PC-9 (cell line): Measurements from ENCODE around the gene TBRG4. TPM values are rescaled to one million over a fixed set of nuclear protein-coding genes. Genes with fewer than 3 reads are reported as not detected.

Experiments
- BruUV-seq: library from RNA; stranded (reverse); fragments of 400-500 nt; replicated peaks from 2 replicates; lab custom pipeline; 2021; lab: Mats Ljungman, UMichigan
- CTCF ChIA-PET: fragments of 300-600 bp; sonication (Branson Sonifier 250); formaldehyde crosslinking; loops from one replicate; lab custom pipeline; 2022; ENCODE audit warnings: antibody characterized with exemption; lab: Charles Lee
- POLR2A ChIA-PET: fragments of 300-600 bp; sonication (Branson Sonifier 250); formaldehyde crosslinking; loops from one replicate; lab custom pipeline; 2022; ENCODE audit warnings: antibody characterized with exemption; ENCODE audit not compliant: unreplicated experiment; lab: Charles Lee
- DNase-seq, 2 experiments: peaks; one replicate each; pipeline versions ENCODE4 v3.0.0 to v3.0.0-alpha.2; 2015 to 2022; ENCODE audit warnings: mixed read lengths in 1 of 2
- H2AFZ ChIP-seq: fragments of 200-600 bp; sonication (generic); 2 replicates; pipeline ENCODE4 v1.8.1; 2017; ENCODE audit warnings: antibody characterized with exemption
- H3F3A ChIP-seq: fragments of 200-600 bp; sonication (generic); 2 replicates; pipeline ENCODE4 v1.8.1; 2017; ENCODE audit warnings: antibody characterized with exemption, mild to moderate bottlenecking, low read depth; ENCODE audit not compliant: insufficient read depth
- H3K27ac ChIP-seq: fragments of 200-600 bp; sonication (generic); 2 replicates; pipeline ENCODE4 v1.6.1; 2016; ENCODE audit warnings: mixed run types
- H3K27me3 ChIP-seq: fragments of 200-600 bp; sonication (generic); 2 replicates; pipeline ENCODE4 v1.6.1; 2016; ENCODE audit warnings: low read depth, mixed run types; ENCODE audit not compliant: insufficient read depth
- H3K36me3 ChIP-seq: fragments of 200-600 bp; sonication (generic); 2 replicates; pipeline ENCODE4 v1.6.1; 2016; ENCODE audit warnings: low read depth, mixed run types
- H3K4me1 ChIP-seq: fragments of 200-600 bp; sonication (generic); replicated peaks from 2 replicates; pipeline ENCODE4 v1.6.1; 2016; ENCODE audit warnings: mixed run types; ENCODE audit not compliant: insufficient read depth
- H3K4me2 ChIP-seq: fragments of 200-600 bp; sonication (generic); 2 replicates; pipeline ENCODE4 v1.6.1; 2017; ENCODE audit warnings: mixed run types
- H3K4me3 ChIP-seq: fragments of 200-600 bp; sonication (generic); 2 replicates; pipeline ENCODE4 v1.6.1; 2016; ENCODE audit warnings: mixed run types
- H3K79me2 ChIP-seq: fragments of 200-600 bp; sonication (generic); 2 replicates; pipeline ENCODE4 v1.6.1; 2017; ENCODE audit warnings: low read depth, mixed run types
- H3K9me2 ChIP-seq: fragments of 200-600 bp; sonication (generic); 2 replicates; pipeline ENCODE4 v1.8.1; 2017; ENCODE audit warnings: mild to moderate bottlenecking; ENCODE audit not compliant: insufficient read depth
- H3K9me3 ChIP-seq: fragments of 200-600 bp; sonication (generic); 2 replicates; pipeline ENCODE4 v1.8.1; 2016; ENCODE audit warnings: low read depth; ENCODE audit not compliant: insufficient read depth
- H4K20me1 ChIP-seq: fragments of 200-600 bp; sonication (generic); 2 replicates; pipeline ENCODE4 v1.8.1; 2017; ENCODE audit not compliant: insufficient read depth
- EZH2 ChIP-seq: fragments of 200-600 bp; sonication (generic); IDR thresholded peaks from 2 replicates; pipeline ENCODE4 v1.8.0; 2017; ENCODE audit warnings: antibody characterized with exemption, low read depth
- intact Hi-C: fragments of 100-400 bp; cut with micrococcal nuclease; formaldehyde crosslinking; loops from one replicate; pipeline ENCODE4 v1.10.0; 2022; ENCODE audit not compliant: unreplicated experiment
- total RNA-seq: library from RNA; stranded (reverse); gene quantifications from 2 replicates; pipeline ENCODE4 v1.2.3, GENCODE V29; 2021
- TF ChIP-seq, protein P1 (sequence below): fragments of 200-600 bp; sonication (generic); conservative IDR thresholded peaks from 2 replicates; pipeline ENCODE4 v1.6.1; 2017; ENCODE audit warnings: mixed run types, antibody characterized with exemption, mild to moderate bottlenecking, moderate library complexity

TBRG4 gene
- total RNA-seq, 1 experiment from 2014 or later, result 120 TPM

GRCh38 chr7:45092931-45093235, 18.6 kb downstream of the TBRG4 start:
- no TSS peak for BruUV-seq
- Histone ChIP-seq H3K4me1 (peaks cover 21% of the 10 kb centered on the region), H3K27ac (peak overlapping the region; percentile 32), H4K20me1 (no peaks in the 10 kb centered on the region), H3K9me3 (no peaks in the 10 kb centered on the region), H2AFZ (no peak overlapping the region), H3K36me3 (no peaks in the 10 kb centered on the region), H3K9me2 (no peaks in the 10 kb centered on the region), H3K27me3 (no peaks in the 10 kb centered on the region), H3F3A (peaks cover 33% of the 10 kb centered on the region), H3K79me2 (no peaks in the 10 kb centered on the region), H3K4me3 (no peak overlapping the region), H3K4me2 (peak overlapping the region; percentile 21)
- intact Hi-C loops, result loop anchor here (5.0 kb wide), 1 partner anchor 46 kb away; no protein-coding TSS in a partner anchor
- POLR2A ChIA-PET, result interaction anchor here (0.5 to 1.0 kb wide), 3 partner anchors 19 to 209 kb away, joined by 3 to 6 read pairs (median 3); partner anchors contain the start of gene TBRG4
- TF ChIP-seq EZH2, result no peak
- TF ChIP-seq, protein P1, sequence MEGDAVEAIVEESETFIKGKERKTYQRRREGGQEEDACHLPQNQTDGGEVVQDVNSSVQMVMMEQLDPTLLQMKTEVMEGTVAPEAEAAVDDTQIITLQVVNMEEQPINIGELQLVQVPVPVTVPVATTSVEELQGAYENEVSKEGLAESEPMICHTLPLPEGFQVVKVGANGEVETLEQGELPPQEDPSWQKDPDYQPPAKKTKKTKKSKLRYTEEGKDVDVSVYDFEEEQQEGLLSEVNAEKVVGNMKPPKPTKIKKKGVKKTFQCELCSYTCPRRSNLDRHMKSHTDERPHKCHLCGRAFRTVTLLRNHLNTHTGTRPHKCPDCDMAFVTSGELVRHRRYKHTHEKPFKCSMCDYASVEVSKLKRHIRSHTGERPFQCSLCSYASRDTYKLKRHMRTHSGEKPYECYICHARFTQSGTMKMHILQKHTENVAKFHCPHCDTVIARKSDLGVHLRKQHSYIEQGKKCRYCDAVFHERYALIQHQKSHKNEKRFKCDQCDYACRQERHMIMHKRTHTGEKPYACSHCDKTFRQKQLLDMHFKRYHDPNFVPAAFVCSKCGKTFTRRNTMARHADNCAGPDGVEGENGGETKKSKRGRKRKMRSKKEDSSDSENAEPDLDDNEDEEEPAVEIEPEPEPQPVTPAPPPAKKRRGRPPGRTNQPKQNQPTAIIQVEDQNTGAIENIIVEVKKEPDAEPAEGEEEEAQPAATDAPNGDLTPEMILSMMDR, result no peak
- CTCF ChIA-PET, result interaction anchor here (0.6 to 0.7 kb wide), 2 partner anchors 119 to 263 kb away, joined by 4 to 5 read pairs; no protein-coding TSS in a partner anchor
- no peak for DNase-seq

DNA sequence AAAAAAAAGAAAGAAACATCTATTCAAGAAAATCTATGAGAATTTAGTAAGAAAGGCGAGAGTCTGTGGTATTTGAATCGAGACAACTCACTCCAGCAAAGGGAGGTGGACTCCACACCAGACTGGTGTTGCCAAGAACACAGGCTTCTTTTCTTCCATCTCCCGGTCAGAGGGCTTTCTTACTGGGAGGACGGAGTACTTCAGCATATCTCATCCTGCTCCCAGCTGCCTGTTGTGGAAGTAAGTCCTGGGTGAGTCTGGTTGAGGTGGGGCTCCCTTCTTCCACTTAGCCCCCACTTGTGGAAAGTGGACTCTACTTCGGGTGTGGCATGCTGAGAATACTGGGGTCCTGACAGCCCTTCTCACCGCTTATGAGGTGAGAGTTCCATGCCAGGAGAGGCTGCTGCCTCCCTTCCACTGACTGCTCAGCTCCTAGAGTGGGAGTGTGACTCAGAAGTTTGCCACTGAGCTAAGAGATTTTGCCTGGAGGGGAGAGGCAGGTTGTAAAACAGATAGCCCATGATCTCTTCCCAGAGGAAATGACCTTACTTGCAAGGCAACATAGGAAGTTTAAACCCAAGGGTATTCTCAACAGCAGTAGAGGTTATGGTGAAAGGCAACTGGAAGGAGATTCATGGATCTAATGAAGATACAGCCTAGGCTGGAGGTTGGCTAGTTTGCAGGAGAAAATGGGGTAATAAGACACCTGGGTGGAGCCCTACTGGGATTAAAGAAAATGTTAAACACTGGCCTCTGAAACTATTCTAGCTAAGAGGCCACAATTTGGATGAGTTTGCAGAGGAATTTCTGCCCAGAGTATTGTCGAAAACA, 19.2 kb downstream of the TBRG4 start:
- ChIA-PET CTCF (interaction anchor here (0.6 to 0.7 kb wide), 2 partner anchors 119 to 263 kb away, joined by 4 to 5 read pairs; no protein-coding TSS in a partner anchor), POLR2A (interaction anchor here (0.5 to 1.0 kb wide), 3 partner anchors 19 to 208 kb away, joined by 3 to 6 read pairs (median 3); partner anchors contain the start of gene TBRG4)
- Histone ChIP-seq H3K9me3 (no peaks in the 10 kb centered on the region), H3K4me1 (peaks cover 21% of the 10 kb centered on the region), H3K27me3 (no peaks in the 10 kb centered on the region), H3K27ac (peak overlapping the region; percentile 32), H3K36me3 (no peaks in the 10 kb centered on the region), H3K79me2 (no peaks in the 10 kb centered on the region), H3F3A (peaks cover 28% of the 10 kb centered on the region), H3K4me2 (peak overlapping the region; percentile 21), H3K4me3 (no peak overlapping the region), H2AFZ (no peak overlapping the region), H4K20me1 (no peaks in the 10 kb centered on the region), H3K9me2 (no peaks in the 10 kb centered on the region)
- TF ChIP-seq, protein P1, result no peak
- no peak for TF ChIP-seq EZH2
- BruUV-seq, result no TSS peak
- peak; percentile 51 to 75 for DNase-seq
- intact Hi-C loops, result loop anchor here (5.0 kb wide), 1 partner anchor 45 kb away; no protein-coding TSS in a partner anchor

DNA sequence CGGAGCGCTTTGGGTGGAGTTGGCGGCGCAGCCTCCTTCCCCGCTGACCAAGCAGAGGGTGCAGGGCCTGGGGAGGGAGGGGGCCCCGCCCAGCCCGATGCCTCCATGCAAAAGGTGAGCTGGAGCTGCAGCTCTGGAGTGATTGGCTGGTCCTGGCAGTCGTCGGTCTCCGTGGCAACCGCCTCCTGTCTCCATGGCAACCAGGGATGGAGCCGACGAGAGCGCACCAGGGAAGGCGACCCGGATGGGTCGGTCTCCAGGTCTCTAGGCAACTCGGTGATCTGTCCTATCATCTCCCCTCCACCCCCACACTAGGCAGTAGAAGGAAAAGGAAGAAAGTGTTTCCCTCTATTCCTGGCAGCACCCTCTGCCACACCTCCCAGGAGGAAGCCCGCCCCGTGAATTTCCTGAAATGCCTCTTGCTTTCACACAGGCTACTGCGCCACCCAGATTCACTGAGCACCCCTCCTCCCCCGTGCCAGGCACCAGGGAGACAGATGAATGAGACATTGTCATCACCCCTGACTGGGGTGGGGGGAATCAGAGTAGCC, 22.1 kb downstream of the TBRG4 start:
- H2AFZ ChIP-seq, result no peak overlapping the region
- H3F3A ChIP-seq, result peaks cover 38% of the 10 kb centered on the region
- ChIA-PET POLR2A (no interaction called here), CTCF (no interaction called here)
- no peaks in the 10 kb centered on the region for H3K9me2 ChIP-seq
- intact Hi-C loops, result no loop called here
- peaks cover 21% of the 10 kb centered on the region for H3K4me1 ChIP-seq
- no peaks in the 10 kb centered on the region for H4K20me1 ChIP-seq
- H3K4me2 ChIP-seq, result no peak overlapping the region
- peak in 1 of 2 experiments; percentile 47 for DNase-seq
- no peaks in the 10 kb centered on the region for H3K9me3 ChIP-seq
- no peaks in the 10 kb centered on the region for H3K36me3 ChIP-seq
- no peak for TF ChIP-seq EZH2
- TF ChIP-seq, protein P1, result no peak
- H3K27ac ChIP-seq, result no peak overlapping the region
- BruUV-seq, result no TSS peak
- no peak overlapping the region for H3K4me3 ChIP-seq
- no peaks in the 10 kb centered on the region for H3K27me3 ChIP-seq
- H3K79me2 ChIP-seq, result no peaks in the 10 kb centered on the region
